DMS153 (cell line): Measurements from ENCODE around the gene PLA2G6.
"Not testable (repeated sequence)": the region's sequence is repeated elsewhere in the genome, so short reads cannot be mapped to it uniquely, and the experiment has no call there.

ENCODE experiments used
- DNase-seq: peaks from one replicate; lab custom pipeline; 2025; lab: John Stamatoyannopoulos, UW

PLA2G6 gene

DNA sequence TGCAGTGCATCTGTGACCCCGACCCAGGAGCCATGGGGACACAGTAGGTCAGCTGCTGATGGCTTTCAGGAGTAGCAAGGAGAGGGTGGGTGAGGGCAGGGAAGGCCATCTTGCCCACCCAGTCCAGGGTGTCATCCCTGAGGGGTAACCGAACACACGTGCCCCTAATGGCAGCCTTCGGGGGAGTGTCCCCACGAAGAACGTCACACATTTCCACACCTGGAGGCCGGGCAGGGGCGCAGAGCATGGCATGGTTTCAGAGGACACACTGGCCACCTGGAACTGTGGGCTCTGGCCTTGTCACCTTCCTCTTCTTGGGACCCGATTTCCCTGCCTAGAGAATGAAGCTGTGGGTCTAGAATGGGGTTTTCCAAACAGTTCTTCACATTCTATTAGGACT lies 51.8 kb downstream of the PLA2G6 start:
- DNase-seq: no peak

DNA sequence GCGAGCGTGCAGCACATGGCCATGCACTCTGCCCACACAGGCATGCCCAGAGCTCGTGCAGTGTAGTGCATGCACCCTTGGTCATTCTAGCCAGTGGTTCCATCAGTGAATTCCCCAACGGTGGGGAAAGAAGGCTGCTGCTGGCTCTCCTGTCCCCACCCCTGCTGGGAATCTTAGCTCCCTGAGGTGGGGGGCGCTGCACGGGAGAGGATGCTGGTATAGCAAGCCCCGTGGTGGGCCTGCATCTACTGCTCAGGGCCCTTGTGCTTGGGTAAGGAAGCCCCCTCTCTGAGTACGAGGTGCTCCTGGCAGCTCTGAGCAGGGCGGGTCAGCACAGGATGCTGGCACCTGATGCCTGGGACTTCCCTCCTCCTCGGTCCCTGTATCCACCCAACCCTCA lies 52.6 kb downstream of the PLA2G6 start:
- no peak for DNase-seq

DNA sequence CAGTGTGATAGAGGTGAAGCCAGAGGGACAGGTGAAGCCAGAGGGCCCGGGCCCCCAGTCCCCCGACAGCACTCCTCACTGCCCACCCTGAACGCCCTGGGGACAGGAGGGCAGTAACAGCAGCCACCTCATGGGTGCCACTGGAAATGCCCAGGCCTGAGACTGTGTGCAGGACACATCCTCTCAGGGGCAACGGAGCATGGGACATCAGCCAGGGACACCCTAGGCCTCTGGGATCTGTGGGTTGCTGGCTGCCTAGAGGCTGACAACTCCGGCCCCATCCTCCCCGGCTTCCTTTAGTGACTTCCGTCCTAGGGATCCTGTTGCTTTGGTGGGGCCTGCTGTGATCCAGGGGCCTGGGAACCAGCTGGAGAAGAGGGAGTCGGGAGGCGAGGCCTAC lies 53.8 kb downstream of the PLA2G6 start:
- no peak for DNase-seq

DNA sequence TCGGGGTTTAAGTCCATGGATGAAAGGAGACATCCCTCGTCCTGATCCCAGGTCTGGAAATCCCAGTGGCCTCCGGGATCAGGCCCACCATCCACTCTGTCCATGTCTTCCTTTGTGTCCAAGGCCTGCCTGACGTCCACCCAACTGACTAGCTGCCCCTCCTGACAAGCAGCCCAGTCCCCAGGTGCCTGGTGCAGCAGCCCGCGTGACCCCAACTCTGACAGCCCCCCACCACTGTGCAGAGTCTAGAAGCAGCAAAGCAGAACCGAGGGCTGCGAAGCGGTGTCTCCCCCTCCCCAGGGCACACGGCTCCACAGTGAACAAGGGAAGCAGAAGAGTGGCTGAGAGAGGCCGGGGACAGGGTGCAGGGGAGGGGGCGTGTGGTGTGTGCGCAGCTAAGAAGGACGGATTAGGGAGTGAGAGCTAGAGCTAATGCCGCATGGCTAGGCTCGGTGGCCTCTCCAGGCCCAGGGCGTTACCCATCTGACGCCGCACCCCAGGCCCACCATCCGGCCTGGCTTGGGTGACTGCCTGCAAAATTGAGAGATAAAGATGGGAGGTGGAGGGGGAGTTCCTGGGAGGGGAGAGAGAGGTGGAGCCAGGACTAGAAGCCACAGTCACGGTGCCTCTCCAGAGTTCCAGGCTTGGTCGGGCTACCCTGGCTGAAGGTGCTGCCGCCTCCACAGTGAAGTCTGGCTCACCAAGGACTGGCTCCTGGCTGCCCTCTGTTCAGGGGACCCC lies 54.5 kb downstream of the PLA2G6 start:
- DNase-seq: no peak

DNA sequence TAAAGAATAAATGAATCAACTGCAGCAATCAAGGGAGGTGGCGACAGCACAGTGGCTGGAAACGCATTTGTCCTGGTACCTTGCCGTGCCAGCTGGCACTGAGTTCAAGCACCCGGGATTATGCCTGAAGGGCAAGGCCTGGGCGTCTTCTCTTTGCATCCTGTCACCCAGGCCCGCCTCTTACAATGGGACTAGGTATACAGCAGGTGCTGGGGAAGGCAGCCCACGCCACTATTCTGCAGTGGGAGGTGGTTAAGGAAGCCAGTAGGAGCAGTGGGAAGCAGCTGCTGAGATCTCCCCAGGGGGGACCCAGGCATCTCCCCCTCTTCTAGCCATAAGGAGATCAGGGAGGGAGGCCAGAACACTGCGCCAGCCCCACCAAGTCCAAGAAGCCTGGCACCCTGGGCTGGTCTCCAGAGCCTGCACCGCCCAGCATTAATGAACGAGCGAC lies 55.9 kb downstream of the PLA2G6 start:
- DNase-seq: no peak

DNA sequence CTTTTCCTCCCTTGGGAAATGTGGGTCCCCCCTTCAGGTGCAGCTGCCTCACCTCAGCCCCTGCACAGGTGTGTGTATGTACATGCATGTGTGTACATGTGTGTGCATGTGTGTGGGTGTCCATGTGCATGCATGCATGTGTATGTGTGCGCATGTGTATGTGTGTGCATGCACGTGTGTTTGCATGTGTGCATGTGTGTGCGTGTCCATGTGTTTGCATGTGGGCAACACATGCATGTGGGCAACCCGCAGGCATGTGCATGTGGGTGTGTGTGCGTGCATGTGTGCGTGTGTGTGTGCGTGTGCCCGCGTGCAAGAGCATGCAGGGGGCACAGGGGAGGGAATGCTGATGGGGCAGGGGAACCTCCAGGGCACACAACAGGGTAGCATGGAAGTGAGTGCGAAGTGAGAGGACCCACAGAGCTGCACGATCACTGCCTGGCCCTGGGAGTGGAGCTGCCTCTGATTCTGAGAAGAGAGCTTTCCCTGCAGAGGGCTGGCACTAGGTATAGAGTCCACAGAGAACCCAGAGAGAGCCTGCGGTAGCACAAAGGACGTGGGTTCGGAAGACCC lies 56.5 kb downstream of the PLA2G6 start:
- no peak for DNase-seq

DNA sequence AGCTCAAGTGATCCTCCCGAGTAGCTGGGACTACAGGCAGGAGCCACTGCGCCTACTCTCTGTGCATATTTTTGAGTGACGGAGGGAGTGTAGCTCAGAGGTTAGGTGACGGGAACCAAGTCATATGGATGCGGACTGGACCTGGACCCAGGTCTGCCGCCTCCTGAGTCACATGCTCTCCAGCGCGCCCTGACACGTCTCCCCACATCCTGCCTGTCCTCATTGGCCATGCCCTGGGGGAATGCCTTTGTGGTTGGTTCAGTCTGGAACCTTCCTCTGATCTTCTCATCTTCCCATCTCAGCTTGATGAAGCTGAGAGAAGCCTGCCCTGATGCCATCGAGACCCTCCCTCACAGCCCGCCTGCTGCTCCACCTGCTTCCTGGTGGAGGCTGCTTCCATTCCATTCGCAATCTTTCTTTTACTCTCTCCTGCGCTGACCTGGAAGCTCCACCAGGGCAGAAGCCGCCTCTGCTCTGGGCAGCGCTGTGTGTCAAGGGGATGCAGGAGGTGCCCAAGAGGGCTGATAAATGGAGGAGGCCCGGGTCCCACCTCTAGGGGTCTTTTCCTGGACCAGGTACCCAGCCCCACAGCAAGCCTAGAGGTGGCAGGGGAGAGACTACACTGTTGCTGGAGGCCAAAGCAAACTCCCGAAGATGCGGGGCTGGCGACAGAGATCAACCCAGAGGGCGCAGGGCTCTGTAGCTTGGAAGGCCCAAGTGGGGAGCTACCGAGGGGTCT lies 57.2 kb downstream of the PLA2G6 start:
- DNase-seq: no peak

DNA sequence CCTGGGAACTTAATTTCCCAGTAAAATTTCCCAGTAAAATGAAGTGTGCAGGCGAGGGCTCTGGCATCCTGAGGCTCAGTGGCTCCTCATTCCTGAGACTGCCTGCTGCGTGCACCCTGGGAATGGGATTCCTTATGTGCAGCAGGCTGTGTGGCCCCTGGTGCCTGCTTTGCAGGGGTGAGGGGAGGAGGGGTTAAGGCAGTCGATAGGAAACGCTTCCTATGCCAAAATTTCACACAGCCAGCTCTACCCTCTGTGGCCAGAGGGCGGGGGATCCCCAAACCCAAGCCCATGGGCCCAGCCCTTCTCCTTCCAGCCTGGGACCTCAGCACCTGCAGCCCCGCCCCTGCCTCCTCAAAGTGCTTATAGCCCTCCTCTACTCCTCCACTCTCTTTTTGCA lies 59.0 kb downstream of the PLA2G6 start:
- no peak for DNase-seq

DNA sequence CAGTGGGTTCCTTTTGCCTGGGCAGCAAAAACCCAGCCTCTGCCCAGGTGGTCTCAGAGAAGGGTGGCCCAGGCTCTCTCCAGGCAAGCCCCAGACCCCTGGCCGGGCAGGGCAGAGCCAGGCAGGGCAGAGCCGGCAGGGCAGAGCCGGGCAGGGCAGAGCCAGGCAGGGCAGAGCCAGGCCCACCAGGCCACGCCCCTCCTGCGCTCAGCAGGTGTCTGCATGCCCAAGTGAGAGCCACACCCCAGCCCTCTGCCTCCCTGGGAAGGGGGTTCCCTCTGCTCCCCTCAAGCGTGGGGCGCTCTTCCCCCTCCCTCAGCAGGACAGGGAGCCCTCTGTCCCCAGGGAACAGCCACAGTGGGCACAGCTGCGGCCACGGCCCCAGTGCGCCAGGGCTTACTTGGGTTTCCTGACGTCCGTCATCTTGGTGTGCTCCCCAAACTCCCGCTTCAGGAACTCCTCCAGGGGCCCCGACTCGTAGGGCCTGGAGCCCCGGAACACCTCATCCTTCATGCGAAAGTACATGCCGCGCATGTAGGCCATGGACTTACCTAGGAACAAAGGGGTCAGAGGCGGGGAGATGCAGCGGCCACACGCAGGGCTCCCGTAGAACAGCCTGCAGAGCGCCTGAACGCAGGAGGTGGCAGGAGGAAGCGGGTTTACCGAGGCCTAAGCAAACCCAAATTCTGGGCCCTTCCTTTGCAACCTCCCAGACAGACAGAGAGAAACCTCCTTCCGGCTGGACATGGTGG lies 61.1 kb downstream of the PLA2G6 start:
- no peak for DNase-seq

DNA sequence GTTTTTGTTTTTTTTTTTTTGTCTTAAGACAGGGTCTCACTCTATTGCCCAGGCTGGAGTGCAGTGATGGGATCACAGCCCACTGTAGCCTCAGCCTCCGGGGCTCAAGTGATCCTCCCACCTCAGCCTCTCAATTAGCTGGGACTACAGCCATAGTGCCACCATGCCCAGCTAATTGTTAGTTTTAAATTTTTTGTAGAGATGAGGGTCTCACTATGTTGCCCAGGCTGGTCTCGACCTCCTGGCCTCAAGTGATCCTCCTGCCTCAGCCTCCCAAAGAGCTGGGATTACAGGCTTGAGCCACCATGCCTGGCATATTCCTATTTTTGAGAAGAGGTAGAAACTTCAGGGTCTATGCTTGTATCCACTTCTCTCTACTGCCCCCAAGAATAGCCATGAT lies 62.9 kb downstream of the PLA2G6 start:
- not testable (repeated sequence) for DNase-seq

DNA sequence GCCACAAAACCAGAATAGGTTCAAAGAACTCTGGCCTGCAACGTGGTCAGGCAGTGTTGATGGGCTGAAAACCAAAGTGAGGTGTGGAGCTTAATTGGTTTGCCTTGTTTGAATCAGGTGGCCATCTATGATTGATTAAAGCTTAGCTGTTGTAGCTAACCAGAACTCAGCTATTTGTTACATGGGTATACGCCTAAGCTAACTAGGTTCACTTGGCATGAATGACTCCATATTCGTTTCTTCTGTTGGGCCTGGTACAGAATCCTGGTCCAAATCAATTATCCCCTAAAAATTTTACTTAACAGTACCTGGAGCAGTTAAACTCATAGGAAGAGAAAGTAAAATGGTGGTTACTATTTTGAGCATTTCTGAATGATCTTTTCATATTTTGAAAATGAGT lies 63.4 kb downstream of the PLA2G6 start:
- DNase-seq: no peak

DNA sequence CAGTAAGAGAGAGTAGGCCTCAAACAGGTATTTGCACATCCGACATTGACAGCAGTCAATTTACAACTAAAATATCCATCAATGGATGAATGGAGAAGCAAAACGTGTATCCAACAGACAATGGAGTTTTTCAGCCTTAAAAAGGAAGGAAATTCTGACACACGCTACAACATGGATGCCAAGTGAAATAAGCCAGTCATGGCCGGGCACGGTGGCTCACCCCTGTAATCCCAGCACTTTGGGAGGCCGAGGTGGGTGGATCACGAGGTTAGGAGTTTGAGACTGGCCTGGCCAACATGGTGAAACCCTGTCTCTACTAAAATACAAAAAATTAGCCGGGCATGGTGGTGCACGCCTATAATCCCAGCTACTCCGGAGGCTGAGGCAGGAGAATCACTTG lies 64.1 kb downstream of the PLA2G6 start:
- not testable (repeated sequence) for DNase-seq

DNA sequence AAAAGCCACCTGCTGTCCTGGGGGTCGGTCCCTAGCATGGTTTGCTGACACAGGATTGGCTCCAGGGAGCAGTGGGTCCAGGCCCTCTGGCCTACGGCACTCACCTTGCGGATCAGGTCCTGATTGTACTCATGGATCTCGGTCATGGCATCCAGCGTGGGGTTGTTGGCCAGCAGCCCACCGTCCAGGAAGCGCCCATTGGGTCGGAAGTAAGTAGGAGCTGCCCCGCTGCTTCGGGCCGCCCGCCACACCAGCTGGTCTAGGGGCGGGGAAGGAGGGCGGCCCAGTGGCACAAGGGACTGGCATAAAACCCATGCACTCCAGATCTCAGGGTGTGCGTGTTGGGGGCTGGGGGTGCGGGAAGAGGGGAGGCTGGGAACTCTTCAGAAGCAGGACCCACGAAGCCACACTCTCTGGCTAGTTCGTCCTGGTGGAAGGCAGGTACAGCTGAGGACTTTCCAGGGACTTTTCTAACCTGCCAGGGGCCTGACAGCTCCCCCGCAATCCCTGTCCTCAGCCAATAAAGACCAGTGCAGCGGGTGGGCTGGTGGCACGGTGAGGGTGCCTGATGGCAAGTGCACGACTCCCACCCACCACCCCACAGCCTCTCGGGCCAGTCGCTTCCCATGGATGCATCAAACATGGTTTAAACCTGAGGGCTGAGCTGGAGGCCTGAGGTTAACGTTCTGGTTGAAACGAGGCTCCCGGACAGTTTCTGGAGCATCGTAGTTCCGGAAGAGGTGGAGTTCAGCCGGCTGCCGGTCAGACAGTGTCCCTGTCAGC lies 66.0 kb downstream of the PLA2G6 start:
- DNase-seq: no peak

DNA sequence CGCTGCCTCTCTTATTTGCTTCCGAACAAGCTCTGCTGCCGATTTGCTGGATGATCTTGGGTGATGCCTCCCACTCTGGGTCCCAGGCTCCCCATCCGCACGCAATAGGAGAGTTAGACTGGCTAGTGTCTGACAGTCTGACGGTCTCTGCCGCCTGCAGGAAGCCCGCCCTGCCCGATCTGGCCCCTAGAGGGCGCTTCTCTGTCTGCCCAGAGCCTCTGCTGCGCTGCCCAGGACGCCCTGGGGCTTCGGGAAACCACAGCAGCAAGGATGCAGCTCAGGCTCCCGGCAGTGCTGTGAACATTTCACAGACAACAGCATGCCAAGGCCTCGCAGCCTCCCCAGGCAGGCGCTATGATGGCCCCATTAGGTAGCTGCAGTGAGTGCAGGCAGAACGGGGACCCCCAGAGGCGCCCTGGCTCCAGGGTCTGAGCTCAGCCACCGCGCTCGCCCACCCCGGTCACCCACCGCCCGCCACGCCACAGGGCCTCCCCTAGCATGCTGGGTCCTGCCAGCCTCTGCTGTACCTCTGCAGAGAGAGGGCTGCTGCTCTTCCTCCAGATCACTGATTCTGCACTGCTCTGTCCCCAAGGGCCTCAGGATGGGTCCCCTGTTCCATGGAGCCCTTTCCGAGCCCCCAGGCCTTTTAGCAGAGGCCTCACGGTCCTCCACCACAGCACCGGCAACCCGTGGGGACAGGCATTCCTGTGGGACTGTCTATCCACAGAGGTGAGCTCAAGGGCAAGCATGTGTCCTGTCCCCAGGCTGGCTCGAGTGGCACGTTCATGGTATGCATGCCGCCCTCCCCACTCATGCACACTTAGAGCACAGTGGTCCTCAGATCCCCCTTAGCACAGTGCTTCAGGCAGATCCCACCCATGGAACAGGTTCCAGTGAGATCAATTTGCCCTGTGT lies 66.9 kb downstream of the PLA2G6 start:
- peak; percentile 55 for DNase-seq

DNA sequence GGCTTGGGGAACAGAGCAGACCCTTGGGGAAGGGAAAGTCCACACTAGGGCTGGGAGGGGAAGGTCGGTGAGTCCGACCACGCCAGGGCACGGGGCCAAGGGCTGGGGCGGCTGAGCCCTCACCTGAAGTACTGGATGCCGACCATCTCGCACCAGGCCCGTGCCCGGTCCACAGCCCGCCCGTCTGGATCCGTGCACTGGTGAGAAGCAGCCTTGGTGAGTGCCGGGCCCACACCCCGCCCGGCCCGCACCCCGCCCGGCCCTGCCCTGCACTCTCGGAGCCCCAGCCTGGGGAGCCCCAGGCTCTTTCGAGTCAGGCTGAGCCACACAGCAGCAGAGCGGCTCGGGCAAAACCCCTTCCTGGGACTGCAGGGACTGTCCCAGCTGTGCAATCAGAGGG lies 69.2 kb downstream of the PLA2G6 start:
- DNase-seq: no peak

DNA sequence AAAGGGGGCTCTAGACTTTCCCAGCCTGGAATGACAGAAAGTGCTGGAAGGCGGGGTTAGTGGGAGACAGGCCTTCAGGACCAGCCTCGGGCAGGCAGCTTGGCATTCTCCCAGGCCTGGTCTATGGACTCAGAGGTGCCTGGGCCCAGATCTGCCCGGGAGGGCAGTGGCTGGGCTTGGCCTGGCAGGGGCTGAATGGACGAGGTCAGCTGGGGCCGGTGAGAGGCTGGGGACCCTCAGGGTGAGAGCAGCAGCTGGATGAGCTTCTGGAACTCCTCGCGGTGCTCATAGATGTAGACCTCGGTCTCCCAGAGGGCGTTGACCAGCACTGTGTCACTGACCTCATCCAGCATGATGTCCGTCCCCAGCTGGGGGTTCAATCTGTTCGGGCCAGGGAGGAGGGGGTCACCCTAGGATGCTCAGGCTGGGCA lies 69.7 kb downstream of the PLA2G6 start:
- no peak for DNase-seq

DNA sequence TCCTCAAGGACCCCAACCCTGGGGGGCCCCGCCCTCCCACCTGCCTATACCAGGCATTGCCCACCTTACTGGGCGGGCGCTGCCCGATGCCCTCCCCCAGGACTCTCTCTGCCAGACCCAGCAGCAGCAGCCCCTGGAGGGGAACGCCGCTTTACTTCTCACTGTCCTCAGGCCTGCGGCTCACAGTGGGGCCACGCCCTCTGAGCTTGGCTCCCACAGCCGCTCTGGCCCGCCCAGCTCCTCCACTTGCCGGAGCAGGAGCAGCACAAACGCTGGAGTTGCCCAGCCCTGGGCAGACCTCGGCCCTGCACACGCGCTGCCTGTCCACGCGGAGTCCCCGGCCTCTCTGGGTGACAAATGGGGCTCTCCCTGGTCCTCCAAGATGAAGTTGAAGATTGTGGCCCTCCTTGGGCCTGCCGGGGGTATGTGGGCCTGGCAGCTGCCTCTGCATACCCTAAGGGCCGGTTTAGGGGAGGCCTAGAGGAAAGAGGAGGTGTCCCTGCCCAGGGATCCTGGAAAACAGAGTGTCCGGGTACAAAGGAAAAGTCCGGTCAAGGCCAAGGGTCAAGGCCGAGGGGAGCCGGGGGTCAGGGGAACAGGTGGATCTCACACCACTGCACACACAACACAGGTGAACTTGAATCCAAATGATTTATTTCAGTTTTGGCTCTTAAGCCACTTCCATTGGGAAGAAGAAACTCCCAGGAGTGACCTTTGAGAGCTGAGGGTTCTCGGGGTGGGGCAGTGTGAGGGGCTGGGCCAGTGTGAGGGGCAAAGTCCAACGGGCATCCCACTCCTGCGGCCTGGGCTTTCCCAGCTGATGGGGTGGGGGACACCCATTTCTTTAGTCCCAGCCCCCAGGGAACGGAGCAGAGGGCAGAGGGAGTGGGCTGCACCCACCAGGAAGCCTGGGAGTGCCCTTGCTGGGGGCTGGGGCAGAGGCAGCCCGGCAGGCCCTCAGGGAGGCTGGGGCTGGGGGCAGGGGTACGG lies 70.5 kb downstream of the PLA2G6 start:
- no peak for DNase-seq

DNA sequence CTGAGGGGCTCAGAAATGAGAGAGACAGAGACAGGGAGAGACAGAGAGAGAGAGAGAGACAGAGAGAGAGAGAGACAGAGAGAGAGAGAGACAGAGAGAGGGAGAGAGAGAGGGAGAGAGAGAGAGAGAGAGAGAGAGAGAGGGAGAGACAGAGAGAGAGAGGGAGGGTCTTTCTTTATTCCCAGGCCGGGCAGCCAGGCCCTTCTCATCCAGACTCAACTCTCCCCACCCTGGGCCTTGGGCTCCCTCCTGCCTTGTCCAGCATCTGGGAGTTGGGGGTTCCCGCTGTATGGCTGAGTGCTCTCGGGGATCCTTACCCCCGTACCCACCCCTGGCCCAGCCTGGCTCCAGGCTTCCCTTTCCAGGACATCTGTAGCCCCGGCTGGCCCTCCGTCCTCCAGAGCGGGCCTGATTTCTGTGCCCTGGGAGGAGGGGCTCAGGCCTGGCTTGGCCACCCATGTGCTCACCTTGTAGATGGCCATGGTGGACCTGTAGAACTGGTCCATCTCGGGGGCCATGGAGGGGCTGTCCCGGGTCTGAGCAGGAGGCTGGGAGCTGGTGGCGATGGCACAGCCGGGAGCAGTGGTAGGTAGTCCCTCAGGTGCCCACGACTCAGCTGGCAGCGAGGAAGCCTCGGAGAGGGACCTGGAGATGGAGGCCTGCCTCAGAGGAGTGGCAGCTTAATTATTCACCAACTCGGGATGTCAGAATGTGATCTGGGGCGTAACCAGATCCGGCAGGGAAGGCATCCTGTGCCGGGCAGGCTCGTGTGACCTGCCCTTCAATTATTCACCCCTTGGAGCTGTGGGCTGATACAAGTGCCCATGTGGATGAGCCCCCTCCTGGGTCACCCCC lies 71.4 kb downstream of the PLA2G6 start, which contains the start of gene BAIAP2L2:
BAIAP2L2 (minus strand) TSS at position 677 of the 855 bp plus-strand sequence; CDS start at position 518, 159 bp downstream.
- no peak for DNase-seq
